GM23248 (cell line): ENCODE data around the gene PHF12.

Source experiments
- EZH2 ChIP-seq: fragments of 200-600 bp; sonication (generic); IDR thresholded peaks from 2 replicates; pipeline ENCODE4 v1.6.1; 2018; ENCODE audit warnings: antibody characterized with exemption, mild to moderate bottlenecking; ENCODE audit not compliant: insufficient read depth, poor library complexity, severe bottlenecking
- EZH2phosphoT487 ChIP-seq: fragments of 200-600 bp; sonication (generic); IDR thresholded peaks from 2 replicates; pipeline ENCODE4 v1.6.1; 2018; ENCODE audit warnings: antibody characterized with exemption, moderate library complexity, mild to moderate bottlenecking, low read depth; ENCODE audit not compliant: insufficient read depth

- no peak for TF ChIP-seq EZH2phosphoT487
- TF ChIP-seq EZH2: no peak
Observed at GRCh38 chr17:28967221-28968135, 16.2 kb upstream of the PHF12 start.
